Panc1 (cell line): ENCODE data around the gene BTBD8. TPM values are rescaled to one million over a fixed set of nuclear protein-coding genes. Genes with fewer than 3 reads are reported as not detected.

Experiments
- ATAC-seq: fragments of 200-7000 bp; cut with Tn5 transposase; 2 replicates; pipeline ENCODE4 v1.9.1; 2020; ENCODE audit warnings: mild to moderate bottlenecking, moderate library complexity
- BruUV-seq: library from RNA; stranded (reverse); fragments of 400-500 nt; replicated peaks from 2 replicates; lab custom pipeline; 2021; lab: Mats Ljungman, UMichigan
- CTCF ChIA-PET: fragments of 300-600 bp; sonication (Branson Sonifier 250); formaldehyde crosslinking; loops from one replicate; lab custom pipeline; 2022; ENCODE audit warnings: antibody characterized with exemption; lab: Charles Lee
- POLR2A ChIA-PET: fragments of 300-600 bp; sonication (Branson Sonifier 250); formaldehyde crosslinking; loops from one replicate; lab custom pipeline; 2022; ENCODE audit warnings: antibody characterized with exemption; lab: Charles Lee
- DNase-seq: peaks from one replicate; pipeline ENCODE4 v3.0.0-alpha.2; 2010; ENCODE audit warnings: low read depth, low spot score
- H3K27ac ChIP-seq: 2 replicates; pipeline ENCODE4 v1.5.1; 2011; ENCODE audit warnings: mild to moderate bottlenecking, low read length, inconsistent platforms
- H3K27me3 ChIP-seq: fragments of 200-500 bp; sonication (Bioruptor generic); 2 replicates; pipeline ENCODE4 v1.6.0; 2014; ENCODE audit warnings: low read length, inconsistent platforms; ENCODE audit not compliant: control insufficient read depth, insufficient read depth
- H3K36me3 ChIP-seq: fragments of 200-500 bp; sonication (Bioruptor generic); 2 replicates; pipeline ENCODE4 v1.5.1; 2014; ENCODE audit warnings: inconsistent platforms, mild to moderate bottlenecking, low read length, moderate library complexity; ENCODE audit not compliant: control insufficient read depth, insufficient read depth
- H3K4me1 ChIP-seq: 2 replicates; pipeline ENCODE4 v1.5.1; 2011; ENCODE audit warnings: inconsistent platforms, mild to moderate bottlenecking, low read length, moderate library complexity; ENCODE audit not compliant: control insufficient read depth, insufficient read depth
- H3K4me3 ChIP-seq, 2 experiments: 2 replicates each; pipeline ENCODE4 v1.5.1; 2011 to 2012; ENCODE audit warnings: low read depth in 2 of 2, low read length in 2 of 2, mild to moderate bottlenecking in 2 of 2, inconsistent platforms in 1 of 2, moderate library complexity in 1 of 2
- H3K9me3 ChIP-seq: fragments of 200-500 bp; sonication (Bioruptor generic); 2 replicates; pipeline ENCODE4 v1.5.1; 2014; ENCODE audit warnings: low read depth, mild to moderate bottlenecking, inconsistent platforms, low read length, moderate library complexity; ENCODE audit not compliant: control insufficient read depth, insufficient read depth
- POLR2AphosphoS5 ChIP-seq: IDR thresholded peaks from 2 replicates; pipeline ENCODE4 v1.6.1; 2012; ENCODE audit warnings: mild to moderate bottlenecking, low read depth, low read length, moderate library complexity
- SIN3A ChIP-seq: IDR thresholded peaks from 2 replicates; pipeline ENCODE4 v1.6.1; 2012; ENCODE audit warnings: low read depth, mild to moderate bottlenecking, low read length, moderate library complexity, borderline replicate concordance; ENCODE audit not compliant: insufficient read depth
- TCF7L2 ChIP-seq: IDR thresholded peaks from 2 replicates; pipeline ENCODE4 v1.6.1; 2011; ENCODE audit warnings: mild to moderate bottlenecking, low read depth, low read length, inconsistent platforms
- in situ Hi-C: cut with HindIII; loops from 2 replicates; pipeline ENCODE4 v1.10.0; 2016; ENCODE audit warnings: low sequenced_read_pairs, low pct_unique_long_range_greater_than_20kb
- intact Hi-C: fragments of 100-400 bp; cut with micrococcal nuclease; formaldehyde crosslinking; loops from one replicate; pipeline ENCODE4 v1.10.0; 2022; ENCODE audit not compliant: unreplicated experiment
- total RNA-seq: library from RNA; stranded (reverse); gene quantifications from one replicate; pipeline ENCODE4 v1.2.1, GENCODE V29; 2021; ENCODE audit not compliant: unreplicated experiment
- TF ChIP-seq, protein P1 (sequence below), 2 experiments: IDR thresholded peaks; 2 replicates each; pipeline ENCODE4 v1.6.1; 2011 to 2012; ENCODE audit warnings: low read depth in 2 of 2, control low read depth in 1 of 2, low read length in 1 of 2, mild to moderate bottlenecking in 1 of 2, moderate library complexity in 1 of 2; ENCODE audit not compliant: insufficient read depth in 1 of 2
- TF ChIP-seq, protein P2 (sequence below): fragments of 450-650 bp; IDR thresholded peaks from 2 replicates; pipeline ENCODE4 v1.5.1; 2017; ENCODE audit warnings: mild to moderate bottlenecking

Gene BTBD8
- total RNA-seq, 1 experiment from 2014 or later = 0.69 TPM

DNA sequence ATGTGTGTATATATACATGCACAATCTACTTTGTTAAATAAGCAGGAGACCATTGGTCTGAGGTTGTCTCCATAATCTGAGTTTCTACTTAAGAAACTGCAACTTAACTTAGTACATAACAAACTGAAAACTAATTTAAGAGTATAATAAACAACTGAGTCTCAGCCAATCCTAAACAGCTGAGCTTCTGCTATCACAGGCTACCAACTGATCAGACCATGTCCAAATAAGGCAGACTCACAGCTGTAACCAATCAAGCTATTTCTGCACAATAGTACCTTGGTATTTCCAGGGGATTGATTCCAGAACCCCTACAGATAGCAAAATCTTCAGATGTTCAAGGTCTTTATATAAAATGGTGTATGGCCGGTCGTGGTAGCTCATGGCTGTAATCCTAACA is 111.6 kb downstream of the BTBD8 start:
- Histone ChIP-seq H3K4me3 (no peak overlapping the region), H3K36me3 (no peaks in the 10 kb centered on the region), H3K27me3 (no peaks in the 10 kb centered on the region), H3K4me1 (no peaks in the 10 kb centered on the region; the same call in 1 of the 2 replicates), H3K27ac (no peak overlapping the region), H3K9me3 (no peaks in the 10 kb centered on the region)
- in situ Hi-C loops (no loop called here), intact Hi-C loops (no loop called here)
- DNase-seq (no peak), ATAC-seq (no peak)
- BruUV-seq = no TSS peak
- ChIA-PET CTCF (no interaction called here), POLR2A (no interaction called here)
- no peak for TF ChIP-seq TCF7L2
- no peak for TF ChIP-seq SIN3A
- TF ChIP-seq, protein P1, sequence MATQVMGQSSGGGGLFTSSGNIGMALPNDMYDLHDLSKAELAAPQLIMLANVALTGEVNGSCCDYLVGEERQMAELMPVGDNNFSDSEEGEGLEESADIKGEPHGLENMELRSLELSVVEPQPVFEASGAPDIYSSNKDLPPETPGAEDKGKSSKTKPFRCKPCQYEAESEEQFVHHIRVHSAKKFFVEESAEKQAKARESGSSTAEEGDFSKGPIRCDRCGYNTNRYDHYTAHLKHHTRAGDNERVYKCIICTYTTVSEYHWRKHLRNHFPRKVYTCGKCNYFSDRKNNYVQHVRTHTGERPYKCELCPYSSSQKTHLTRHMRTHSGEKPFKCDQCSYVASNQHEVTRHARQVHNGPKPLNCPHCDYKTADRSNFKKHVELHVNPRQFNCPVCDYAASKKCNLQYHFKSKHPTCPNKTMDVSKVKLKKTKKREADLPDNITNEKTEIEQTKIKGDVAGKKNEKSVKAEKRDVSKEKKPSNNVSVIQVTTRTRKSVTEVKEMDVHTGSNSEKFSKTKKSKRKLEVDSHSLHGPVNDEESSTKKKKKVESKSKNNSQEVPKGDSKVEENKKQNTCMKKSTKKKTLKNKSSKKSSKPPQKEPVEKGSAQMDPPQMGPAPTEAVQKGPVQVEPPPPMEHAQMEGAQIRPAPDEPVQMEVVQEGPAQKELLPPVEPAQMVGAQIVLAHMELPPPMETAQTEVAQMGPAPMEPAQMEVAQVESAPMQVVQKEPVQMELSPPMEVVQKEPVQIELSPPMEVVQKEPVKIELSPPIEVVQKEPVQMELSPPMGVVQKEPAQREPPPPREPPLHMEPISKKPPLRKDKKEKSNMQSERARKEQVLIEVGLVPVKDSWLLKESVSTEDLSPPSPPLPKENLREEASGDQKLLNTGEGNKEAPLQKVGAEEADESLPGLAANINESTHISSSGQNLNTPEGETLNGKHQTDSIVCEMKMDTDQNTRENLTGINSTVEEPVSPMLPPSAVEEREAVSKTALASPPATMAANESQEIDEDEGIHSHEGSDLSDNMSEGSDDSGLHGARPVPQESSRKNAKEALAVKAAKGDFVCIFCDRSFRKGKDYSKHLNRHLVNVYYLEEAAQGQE (IDR thresholded peaks at IDR 0.05; ENCODE audit: insufficient read depth in 1 of 2, low read depth in 2 of 2, low read length in 1 of 2) = no peak

DNA sequence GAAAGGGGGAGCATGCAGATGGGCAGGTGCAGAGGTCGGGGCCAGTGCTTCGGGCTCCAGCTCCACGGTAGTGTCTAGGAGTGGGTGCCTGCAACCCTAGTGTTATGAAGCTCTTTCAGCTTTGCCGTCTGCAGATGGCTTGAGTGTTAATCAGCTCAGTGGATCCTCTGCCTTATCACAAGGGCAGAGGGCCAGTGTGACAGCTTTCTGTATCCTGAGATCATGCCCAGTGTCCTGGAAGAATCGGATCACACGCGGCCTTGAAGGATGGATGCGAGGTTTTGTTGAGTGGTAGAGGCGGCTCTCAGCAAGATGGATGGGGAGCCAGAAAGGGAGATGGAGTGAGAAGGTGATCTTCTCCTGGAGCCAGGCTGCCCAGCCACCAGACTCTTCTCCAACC is 112.1 kb downstream of the BTBD8 start:
- no peaks in the 10 kb centered on the region for H3K36me3 ChIP-seq
- POLR2A ChIA-PET = no interaction called here
- TF ChIP-seq, protein P1 (IDR thresholded peaks at IDR 0.05; ENCODE audit: insufficient read depth in 1 of 2, low read depth in 2 of 2, low read length in 1 of 2) = no peak
- TF ChIP-seq POLR2AphosphoS5 (no peak), SIN3A (no peak), TCF7L2 (no peak)
- TF ChIP-seq, protein P2, sequence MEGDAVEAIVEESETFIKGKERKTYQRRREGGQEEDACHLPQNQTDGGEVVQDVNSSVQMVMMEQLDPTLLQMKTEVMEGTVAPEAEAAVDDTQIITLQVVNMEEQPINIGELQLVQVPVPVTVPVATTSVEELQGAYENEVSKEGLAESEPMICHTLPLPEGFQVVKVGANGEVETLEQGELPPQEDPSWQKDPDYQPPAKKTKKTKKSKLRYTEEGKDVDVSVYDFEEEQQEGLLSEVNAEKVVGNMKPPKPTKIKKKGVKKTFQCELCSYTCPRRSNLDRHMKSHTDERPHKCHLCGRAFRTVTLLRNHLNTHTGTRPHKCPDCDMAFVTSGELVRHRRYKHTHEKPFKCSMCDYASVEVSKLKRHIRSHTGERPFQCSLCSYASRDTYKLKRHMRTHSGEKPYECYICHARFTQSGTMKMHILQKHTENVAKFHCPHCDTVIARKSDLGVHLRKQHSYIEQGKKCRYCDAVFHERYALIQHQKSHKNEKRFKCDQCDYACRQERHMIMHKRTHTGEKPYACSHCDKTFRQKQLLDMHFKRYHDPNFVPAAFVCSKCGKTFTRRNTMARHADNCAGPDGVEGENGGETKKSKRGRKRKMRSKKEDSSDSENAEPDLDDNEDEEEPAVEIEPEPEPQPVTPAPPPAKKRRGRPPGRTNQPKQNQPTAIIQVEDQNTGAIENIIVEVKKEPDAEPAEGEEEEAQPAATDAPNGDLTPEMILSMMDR = no peak
- ATAC-seq = no peak
- no TSS peak for BruUV-seq
- no peaks in the 10 kb centered on the region; the same call in 1 of the 2 replicates for H3K4me1 ChIP-seq
- DNase-seq = no peak
- no peak overlapping the region for H3K4me3 ChIP-seq
- CTCF ChIA-PET = no interaction called here
- H3K9me3 ChIP-seq = no peaks in the 10 kb centered on the region
- H3K27me3 ChIP-seq = no peaks in the 10 kb centered on the region
- in situ Hi-C loops = no loop called here
- intact Hi-C loops = no loop called here
- H3K27ac ChIP-seq = no peak overlapping the region
